ENCODE data around the gene NKD2.

- TF ChIP-seq CTCF (IDR thresholded peaks at IDR 0.05 in 8 of 11, conservative IDR thresholded peaks at IDR 0.05 in 3 of 11) (no peak), POLR2A (IDR thresholded peaks at IDR 0.05) (no peak), POLR2AphosphoS5 (IDR thresholded peaks at IDR 0.05) (no peak)
These were observed 13.8 kb upstream of the NKD2 start for GRCh38 chr5:994821-995220.
